Lung (tissue), 12 donors: ENCODE data around the gene PIAS3. TPM values are rescaled to one million over a fixed set of nuclear protein-coding genes. Genes with fewer than 3 reads are reported as not detected.

Experiments
- ATAC-seq: fragments of 200-7000 bp; cut with Tn5 transposase; one replicate; pipeline ENCODE4 v1.9.1; 2020; ENCODE audit warnings: moderate number of reproducible peaks; ENCODE audit not compliant: insufficient read depth, low FRiP score
- DNase-seq, 3 donors: peaks; one replicate each; pipeline ENCODE4 v3.0.0-alpha.2; 2013 to 2017
- H3K27ac ChIP-seq, 2 donors: one replicate each; pipeline ENCODE4 v1.5.1; 2013; ENCODE audit warnings: mild to moderate bottlenecking in 2 of 2, moderate library complexity in 2 of 2, control low read depth in 1 of 2, inconsistent platforms in 1 of 2, low read depth in 1 of 2, low read length in 1 of 2
- H3K27me3 ChIP-seq, 3 donors: one replicate each; pipeline ENCODE4 v1.5.1; 2013; ENCODE audit warnings: low read length in 2 of 3; ENCODE audit not compliant: control insufficient read depth in 3 of 3, insufficient read depth in 3 of 3
- H3K36me3 ChIP-seq, 4 donors: one replicate each; pipeline ENCODE4 v1.5.1; 2013; ENCODE audit warnings: low read length in 4 of 4, mild to moderate bottlenecking in 1 of 4, moderate library complexity in 1 of 4; ENCODE audit not compliant: control insufficient read depth in 4 of 4, insufficient read depth in 4 of 4
- H3K4me1 ChIP-seq, 5 donors: one replicate each; pipeline ENCODE4 v1.5.1; 2013; ENCODE audit warnings: low read length in 5 of 5, mild to moderate bottlenecking in 2 of 5, moderate library complexity in 1 of 5; ENCODE audit not compliant: control insufficient read depth in 5 of 5, insufficient read depth in 5 of 5
- H3K4me3 ChIP-seq: one replicate; pipeline ENCODE4 v1.5.1; 2013; ENCODE audit warnings: mild to moderate bottlenecking, control low read depth, moderate library complexity
- H3K9ac ChIP-seq, 2 donors: one replicate each; pipeline ENCODE4 v1.5.1; 2013; ENCODE audit warnings: low read length in 2 of 2, control low read depth in 1 of 2; ENCODE audit not compliant: insufficient read depth in 1 of 2
- H3K9me3 ChIP-seq, 4 donors: one replicate each; pipeline ENCODE4 v1.5.1; 2013; ENCODE audit warnings: low read length in 3 of 4, mild to moderate bottlenecking in 1 of 4, moderate library complexity in 1 of 4; ENCODE audit not compliant: control insufficient read depth in 4 of 4, insufficient read depth in 3 of 4
- WGBS, 2 donors: extraction: QIAGEN DNeasy Blood & Tissue Kit; methylation state at CpG; one replicate each; pipeline ENCODE4 v1.1.7; 2013; 5-methylcytosine and 5-hydroxymethylcytosine counted together
- polyA plus RNA-seq, 2 donors: library from polyadenylated mRNA; stranded (reverse); fragments of 200-250 nt; gene quantifications; one replicate each; pipeline ENCODE4 v1.2.1, GENCODE V29; 2013
- total RNA-seq, 2 donors: library from RNA; depleted of rRNA in 1 of 2; stranded (reverse); fragments of >200 nt in 1 of 2; gene quantifications; one replicate each; pipeline ENCODE4 v1.2.1, GENCODE V29; 2014 to 2021
- TF ChIP-seq, protein P1 (sequence below): IDR thresholded peaks from 2 replicates; pipeline ENCODE4 v1.5.1; 2012; ENCODE audit warnings: mild to moderate bottlenecking; ENCODE audit errors: control extremely low read depth, extremely low read depth
- donor health status: control.
- donor health status: control.
- donor health status: Bipolar disorder and iron deficiency.
- donor health status: healthy.
- donor health status: DM: yes; HTN: yes; CAD: no.

The PIAS3 gene
- total and polyA plus RNA-seq, 4 donors, result 23.5 to 54.9 (median 29.2) TPM

DNA sequence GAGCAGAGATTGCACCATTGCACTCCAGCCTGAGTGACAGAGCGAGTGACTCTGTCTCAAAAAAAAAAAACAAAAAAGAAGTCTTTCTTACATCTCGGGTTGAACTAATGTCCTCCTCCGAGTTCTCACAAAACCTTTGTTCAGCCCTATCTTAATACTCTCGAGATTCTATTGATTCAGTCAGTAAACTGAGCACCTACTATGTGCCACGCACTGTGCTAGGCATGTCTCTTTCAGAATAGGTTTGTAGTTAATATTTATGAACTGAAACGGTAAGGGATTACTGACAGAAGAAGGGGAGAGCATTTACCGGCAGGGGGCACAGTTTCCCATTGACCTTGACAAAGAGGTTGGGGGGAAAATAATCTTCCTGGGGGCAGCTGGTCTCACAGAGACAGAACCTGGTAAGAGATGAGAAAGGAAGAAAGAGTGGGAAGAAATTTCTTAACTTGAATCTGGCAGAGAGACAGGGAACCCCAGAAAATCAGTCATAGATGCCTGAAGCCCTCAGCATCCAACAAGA lies 3.4 kb downstream of the PIAS3 start:
- H3K9me3 ChIP-seq, result no peaks in the 10 kb centered on the region
- no peak overlapping the region for H3K9ac ChIP-seq
- peaks cover 26 to 39% (median 35%) of the 10 kb centered on the region in 4 donors for H3K36me3 ChIP-seq
- no peak overlapping the region for H3K27ac ChIP-seq
- WGBS, 2 donors, result 88 to 92% methylated on average over 7 of the region's 7 CpGs
- DNase-seq, result no peak
- TF ChIP-seq, protein P1, sequence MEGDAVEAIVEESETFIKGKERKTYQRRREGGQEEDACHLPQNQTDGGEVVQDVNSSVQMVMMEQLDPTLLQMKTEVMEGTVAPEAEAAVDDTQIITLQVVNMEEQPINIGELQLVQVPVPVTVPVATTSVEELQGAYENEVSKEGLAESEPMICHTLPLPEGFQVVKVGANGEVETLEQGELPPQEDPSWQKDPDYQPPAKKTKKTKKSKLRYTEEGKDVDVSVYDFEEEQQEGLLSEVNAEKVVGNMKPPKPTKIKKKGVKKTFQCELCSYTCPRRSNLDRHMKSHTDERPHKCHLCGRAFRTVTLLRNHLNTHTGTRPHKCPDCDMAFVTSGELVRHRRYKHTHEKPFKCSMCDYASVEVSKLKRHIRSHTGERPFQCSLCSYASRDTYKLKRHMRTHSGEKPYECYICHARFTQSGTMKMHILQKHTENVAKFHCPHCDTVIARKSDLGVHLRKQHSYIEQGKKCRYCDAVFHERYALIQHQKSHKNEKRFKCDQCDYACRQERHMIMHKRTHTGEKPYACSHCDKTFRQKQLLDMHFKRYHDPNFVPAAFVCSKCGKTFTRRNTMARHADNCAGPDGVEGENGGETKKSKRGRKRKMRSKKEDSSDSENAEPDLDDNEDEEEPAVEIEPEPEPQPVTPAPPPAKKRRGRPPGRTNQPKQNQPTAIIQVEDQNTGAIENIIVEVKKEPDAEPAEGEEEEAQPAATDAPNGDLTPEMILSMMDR, result no peak
- peaks cover 0 to 14% (median 0%) of the 10 kb centered on the region in 5 donors for H3K4me1 ChIP-seq
- no peak for ATAC-seq
- no peak overlapping the region for H3K4me3 ChIP-seq
- H3K27me3 ChIP-seq, result no peaks in the 10 kb centered on the region

DNA sequence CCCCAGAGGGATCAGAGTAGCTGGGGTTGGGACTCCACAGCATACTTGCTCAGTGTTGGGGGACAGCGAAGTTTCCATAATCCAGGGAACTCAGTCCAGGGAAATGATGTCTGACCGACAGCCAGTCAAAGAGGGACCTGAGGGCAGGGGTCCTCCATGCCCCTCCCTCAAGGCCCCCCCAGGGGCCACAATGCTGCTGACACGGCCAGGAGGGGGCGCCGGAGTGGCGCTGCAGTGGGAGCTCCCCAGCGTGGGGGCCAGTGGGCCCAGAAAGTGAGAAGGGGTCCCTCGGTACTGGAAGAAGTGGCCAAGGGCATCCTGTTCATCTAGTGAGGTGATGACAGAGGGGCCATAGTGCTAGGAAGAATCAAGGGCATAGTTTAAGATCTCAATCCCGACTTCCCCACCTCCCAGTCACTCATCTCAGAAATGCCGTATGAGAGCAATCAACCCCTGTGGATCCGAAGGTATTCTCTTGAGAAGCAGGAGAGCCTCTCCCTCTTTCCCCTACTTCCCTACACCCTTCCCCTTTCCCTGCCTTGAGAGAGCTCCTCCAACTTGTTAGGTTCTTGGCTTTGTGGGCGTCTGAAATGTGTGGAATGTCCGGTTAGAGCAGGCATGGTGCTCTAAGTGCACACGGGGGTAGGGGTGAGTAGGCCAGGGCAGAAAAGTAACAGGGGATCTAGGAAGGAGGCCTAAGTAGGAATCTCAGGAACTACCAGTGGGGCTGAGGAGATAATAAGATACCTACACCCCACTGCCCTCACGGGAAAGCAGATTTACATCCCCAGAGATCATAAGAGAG lies 9.3 kb downstream of the PIAS3 start:
- 73 to 82% methylated on average over 15 of the region's 15 CpGs for WGBS, 2 donors
- H3K36me3 ChIP-seq, result peaks cover 21 to 43% (median 35%) of the 10 kb centered on the region in 4 donors
- TF ChIP-seq, protein P1, result no peak
- no peak overlapping the region for H3K9ac ChIP-seq
- H3K27me3 ChIP-seq, result no peaks in the 10 kb centered on the region
- peaks cover 0 to 13% (median 0%) of the 10 kb centered on the region in 5 donors for H3K4me1 ChIP-seq
- no peak overlapping the region for H3K4me3 ChIP-seq
- no peak overlapping the region for H3K27ac ChIP-seq
- no peaks in the 10 kb centered on the region for H3K9me3 ChIP-seq
- ATAC-seq, result no peak
- DNase-seq, result peak; percentile 19 to 56 (median 24)

DNA sequence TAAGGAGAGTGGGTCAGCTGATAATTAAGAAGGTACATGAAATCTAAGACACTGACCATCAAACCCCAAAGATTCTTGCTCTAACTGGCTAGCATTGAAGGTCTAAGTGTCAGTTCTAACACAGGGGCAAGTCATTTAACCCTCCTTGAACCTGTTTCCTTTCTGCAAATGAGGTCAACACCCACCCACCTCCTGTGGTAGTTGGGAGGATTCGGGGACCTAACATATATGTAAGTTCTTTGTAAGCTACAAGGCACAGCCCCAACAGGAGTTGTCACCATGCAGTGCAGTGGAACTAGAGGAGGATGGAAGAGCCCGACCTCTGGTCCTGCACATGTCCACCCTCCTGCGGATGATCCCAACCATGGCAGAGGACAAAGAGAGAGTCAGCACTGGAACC lies 11.1 kb downstream of the PIAS3 start:
- no peaks in the 10 kb centered on the region for H3K9me3 ChIP-seq
- no peak for ATAC-seq
- TF ChIP-seq, protein P1, result no peak
- no peak overlapping the region for H3K4me3 ChIP-seq
- peaks cover 0 to 13% (median 0%) of the 10 kb centered on the region in 5 donors for H3K4me1 ChIP-seq
- no peaks in the 10 kb centered on the region for H3K27me3 ChIP-seq
- DNase-seq, result no peak
- H3K36me3 ChIP-seq, result peaks cover 21 to 38% (median 27%) of the 10 kb centered on the region in 4 donors
- no peak overlapping the region for H3K27ac ChIP-seq
- H3K9ac ChIP-seq, result no peak overlapping the region
- WGBS, 2 donors, result 85 to 91% methylated on average over 3 of the region's 3 CpGs
